Subcutaneous abdominal adipose tissue (tissue), 5 donors: ENCODE results near the gene NCKAP5L.
"Not testable (repeated sequence)": the region's sequence is repeated elsewhere in the genome, so short reads cannot be mapped to it uniquely, and the experiment has no call there.

Experiments
- H3K27ac ChIP-seq: one replicate; pipeline ENCODE4 v1.7.0; 2013; ENCODE audit warnings: low read depth, mild to moderate bottlenecking, inconsistent platforms, low read length, moderate library complexity
- H3K27me3 ChIP-seq, 5 donors: one replicate each; pipeline ENCODE4 v1.7.0; 2013; ENCODE audit warnings: low read length in 5 of 5, inconsistent platforms in 1 of 5; ENCODE audit not compliant: control insufficient read depth in 5 of 5, insufficient read depth in 4 of 5
- H3K36me3 ChIP-seq, 5 donors: one replicate each; pipeline ENCODE4 v1.7.0; 2013; ENCODE audit warnings: low read length in 5 of 5; ENCODE audit not compliant: control insufficient read depth in 5 of 5, insufficient read depth in 5 of 5
- H3K4me1 ChIP-seq, 5 donors: one replicate each; pipeline ENCODE4 v1.7.0; 2013; ENCODE audit warnings: low read length in 5 of 5, mild to moderate bottlenecking in 3 of 5, moderate library complexity in 1 of 5; ENCODE audit not compliant: control insufficient read depth in 5 of 5, insufficient read depth in 5 of 5
- H3K4me3 ChIP-seq, 5 donors: one replicate each; pipeline ENCODE4 v1.7.0; 2013; ENCODE audit warnings: low read length in 5 of 5, low read depth in 1 of 5
- H3K9ac ChIP-seq, 5 donors: one replicate each; pipeline ENCODE4 v1.7.0; 2013; ENCODE audit warnings: low read length in 5 of 5, mild to moderate bottlenecking in 4 of 5, moderate library complexity in 3 of 5
- H3K9me3 ChIP-seq, 5 donors: one replicate each; pipeline ENCODE4 v1.7.0; 2013; ENCODE audit warnings: low read length in 5 of 5; ENCODE audit not compliant: control insufficient read depth in 5 of 5
- donor health status: healthy.
- donor health status: healthy.
- donor health status: healthy.
- donor health status: healthy.
- donor health status: healthy.

NCKAP5L gene

DNA sequence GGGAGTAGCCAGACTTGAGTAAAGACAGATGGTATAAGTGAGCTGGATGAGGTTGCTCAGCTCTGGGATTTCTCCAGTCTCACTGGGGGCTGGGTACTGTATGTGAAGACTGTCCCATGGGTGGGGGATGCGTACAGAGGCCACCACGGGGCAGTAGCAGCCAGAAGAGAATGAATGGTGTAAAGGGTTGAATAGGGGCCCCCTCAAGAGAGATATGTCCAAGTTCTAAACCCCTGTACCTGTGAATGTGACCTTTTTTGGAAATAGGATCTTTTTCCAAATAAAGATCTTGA lies 36.5 kb upstream of the NCKAP5L start:
- Histone ChIP-seq H3K4me1 (peaks cover 4 to 29% (median 27%) of the 10 kb centered on the region in 5 donors), H3K4me3 (no peak overlapping the region), H3K9ac (no peak overlapping the region), H3K36me3 (no peaks in the 10 kb centered on the region), H3K27ac (no peak overlapping the region), H3K27me3 (peaks cover 0 to 8% (median 0%) of the 10 kb centered on the region in 5 donors), H3K9me3 (no peaks in the 10 kb centered on the region)

DNA sequence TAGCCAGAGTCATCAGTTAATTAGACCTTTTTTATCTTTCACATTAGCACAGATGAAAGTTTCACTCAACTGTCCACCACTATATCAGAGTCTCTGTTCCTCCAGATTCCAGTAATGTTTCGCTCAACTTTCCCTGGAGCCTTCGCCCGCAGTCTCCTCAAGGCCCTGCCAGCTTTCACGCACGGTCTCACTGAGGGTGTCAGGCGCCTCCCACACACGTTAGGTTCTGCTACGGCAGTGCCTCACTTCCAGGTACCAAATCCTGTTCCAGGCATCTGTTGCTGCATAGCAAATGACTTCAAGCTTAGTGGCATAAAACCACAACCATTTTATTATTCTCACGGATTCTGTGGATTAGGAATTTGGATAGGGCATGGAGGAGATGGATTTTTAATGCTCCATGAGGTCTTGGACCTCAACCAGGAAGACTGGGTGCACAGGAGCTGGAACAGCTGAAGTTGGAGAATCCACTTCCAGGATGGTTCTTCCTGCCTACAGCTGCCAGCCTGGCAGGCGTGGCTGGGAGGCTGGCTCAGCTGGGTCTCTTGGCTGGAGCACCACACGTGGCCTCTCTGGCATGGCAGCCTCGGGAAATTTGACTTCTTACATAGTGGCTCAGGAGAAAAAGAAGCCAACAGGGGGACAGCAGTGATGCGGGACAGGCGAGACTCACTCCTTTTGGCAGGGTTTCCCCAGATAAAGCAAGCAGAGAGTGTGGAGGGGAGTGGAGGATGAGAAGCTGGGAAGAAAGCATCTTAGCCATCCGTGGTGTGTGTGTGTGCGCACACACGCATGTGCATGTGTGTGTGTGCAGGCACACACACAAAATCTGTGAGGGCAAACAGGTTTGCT lies 36.0 kb upstream of the NCKAP5L start:
- Histone ChIP-seq H3K4me3 (no peak overlapping the region), H3K36me3 (no peaks in the 10 kb centered on the region), H3K9ac (no peak overlapping the region), H3K9me3 (no peaks in the 10 kb centered on the region), H3K4me1 (peaks cover 4 to 23% (median 21%) of the 10 kb centered on the region in 5 donors), H3K27ac (no peak overlapping the region), H3K27me3 (peaks cover 0 to 8% (median 0%) of the 10 kb centered on the region in 5 donors)

DNA sequence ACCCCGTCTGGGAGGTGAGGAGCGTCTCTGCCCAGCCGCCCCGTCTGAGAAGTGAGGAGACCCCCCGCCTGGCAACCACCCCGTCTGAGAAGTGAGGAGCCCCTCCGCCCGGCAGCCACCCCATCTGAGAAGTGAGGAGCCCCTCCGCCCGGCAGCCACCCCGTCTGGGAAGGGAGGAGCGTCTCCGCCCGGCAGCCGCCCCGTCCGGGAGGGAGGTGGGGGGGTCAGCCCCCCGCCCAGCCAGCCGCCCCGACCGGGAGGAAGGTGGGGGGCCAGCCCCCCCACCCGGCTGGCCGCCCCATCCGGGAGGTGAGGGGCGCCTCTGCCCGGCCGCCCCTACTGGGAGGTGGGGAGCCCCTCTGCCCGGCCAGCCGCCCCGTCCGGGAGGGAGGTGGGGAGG lies 32.7 kb upstream of the NCKAP5L start:
- H3K4me1 ChIP-seq, H3K27ac ChIP-seq, H3K4me3 ChIP-seq, H3K36me3 ChIP-seq, H3K9ac ChIP-seq, H3K27me3 ChIP-seq, H3K9me3 ChIP-seq: not testable (repeated sequence)

DNA sequence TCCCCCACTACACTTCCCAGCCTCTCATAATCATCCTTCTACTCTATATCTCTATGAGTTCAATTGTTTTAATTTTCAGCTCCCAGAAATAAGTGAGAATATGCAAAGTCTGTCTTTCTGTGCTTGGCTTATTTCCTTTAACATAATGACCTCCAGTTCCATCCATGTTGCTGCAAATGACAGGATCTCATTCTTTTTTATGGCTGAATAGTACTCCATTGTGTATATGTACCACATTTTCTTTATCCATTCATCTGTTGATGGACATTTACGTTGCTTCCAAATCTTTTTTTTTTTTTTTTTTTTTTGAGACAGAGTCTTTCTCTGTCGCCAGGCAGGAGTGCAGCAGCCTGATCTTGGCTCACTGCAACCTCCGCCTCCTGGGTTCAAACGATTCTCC lies 27.7 kb upstream of the NCKAP5L start:
- H3K27ac ChIP-seq, H3K27me3 ChIP-seq, H3K4me1 ChIP-seq, H3K9me3 ChIP-seq, H3K36me3 ChIP-seq, H3K4me3 ChIP-seq, H3K9ac ChIP-seq: not testable (repeated sequence)

DNA sequence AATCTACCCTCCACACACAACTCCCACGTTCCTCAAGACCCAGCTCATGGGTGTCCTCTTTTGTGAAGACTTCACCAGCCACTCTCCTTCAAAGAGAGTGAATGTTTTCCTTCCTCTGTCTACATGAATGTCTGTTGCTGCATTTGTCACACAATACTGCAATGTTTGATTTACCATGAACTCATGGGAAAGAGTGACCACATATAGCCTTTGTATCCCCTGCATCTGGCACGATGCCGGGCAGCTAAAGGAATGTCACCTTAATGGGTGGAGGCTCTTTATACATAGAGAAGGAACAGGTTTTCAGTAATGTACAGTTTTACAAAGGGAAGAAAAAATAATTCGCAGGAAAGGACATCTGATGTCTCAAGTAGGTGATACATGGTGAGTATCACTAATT lies 26.8 kb upstream of the NCKAP5L start:
- peaks cover 0 to 4% (median 0%) of the 10 kb centered on the region in 5 donors for H3K27me3 ChIP-seq
- no peak overlapping the region for H3K27ac ChIP-seq
- no peaks in the 10 kb centered on the region for H3K4me1 ChIP-seq
- no peak overlapping the region for H3K9ac ChIP-seq
- H3K9me3 ChIP-seq: no peaks in the 10 kb centered on the region
- H3K36me3 ChIP-seq: no peaks in the 10 kb centered on the region
- H3K4me3 ChIP-seq: no peak overlapping the region

DNA sequence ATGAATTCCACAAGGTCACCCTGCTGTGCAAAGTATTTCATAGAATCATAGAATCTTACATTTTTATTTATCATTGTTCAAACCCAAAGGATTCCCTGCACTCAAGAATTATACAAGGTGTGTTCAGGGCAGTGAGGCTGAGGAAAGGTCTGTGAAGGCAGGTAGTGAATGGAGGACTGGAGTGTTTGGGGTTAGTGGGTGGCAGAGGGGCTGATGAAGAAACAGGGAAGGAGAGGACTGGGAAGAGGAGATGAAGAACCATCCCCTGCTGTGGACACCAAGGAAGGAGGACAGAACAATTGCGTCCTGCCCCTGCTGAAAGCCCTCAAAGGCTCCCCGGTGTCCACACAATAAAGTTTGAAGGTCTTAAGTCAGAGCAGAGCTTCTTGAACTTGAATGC lies 25.5 kb upstream of the NCKAP5L start:
- Histone ChIP-seq H3K4me3 (no peak overlapping the region), H3K27ac (no peak overlapping the region), H3K36me3 (no peaks in the 10 kb centered on the region), H3K4me1 (no peaks in the 10 kb centered on the region), H3K9ac (no peak overlapping the region), H3K9me3 (peaks cover 0 to 3% (median 0%) of the 10 kb centered on the region in 5 donors), H3K27me3 (peaks cover 0 to 9% (median 3%) of the 10 kb centered on the region in 5 donors)

DNA sequence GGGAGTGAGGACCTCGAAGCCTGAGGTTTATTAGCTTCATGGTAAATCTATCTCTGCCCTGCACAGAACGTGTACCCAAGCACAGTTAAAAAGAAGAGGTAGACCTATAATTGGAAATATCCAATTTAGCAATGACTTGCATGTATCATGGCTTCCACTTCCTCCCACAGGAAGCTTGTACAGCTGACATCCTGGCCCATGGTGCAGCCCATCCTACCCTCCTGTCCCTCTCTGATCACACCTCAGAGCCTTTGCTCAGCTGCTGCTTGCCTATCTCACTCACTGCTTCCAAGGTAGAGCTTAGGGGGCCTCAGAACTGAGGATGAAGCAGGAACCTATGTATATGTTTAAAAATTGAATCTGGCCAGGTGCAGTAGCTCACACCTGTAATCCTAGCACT lies 18.9 kb upstream of the NCKAP5L start:
- H3K9me3 ChIP-seq: peaks cover 0 to 3% (median 0%) of the 10 kb centered on the region in 5 donors

DNA sequence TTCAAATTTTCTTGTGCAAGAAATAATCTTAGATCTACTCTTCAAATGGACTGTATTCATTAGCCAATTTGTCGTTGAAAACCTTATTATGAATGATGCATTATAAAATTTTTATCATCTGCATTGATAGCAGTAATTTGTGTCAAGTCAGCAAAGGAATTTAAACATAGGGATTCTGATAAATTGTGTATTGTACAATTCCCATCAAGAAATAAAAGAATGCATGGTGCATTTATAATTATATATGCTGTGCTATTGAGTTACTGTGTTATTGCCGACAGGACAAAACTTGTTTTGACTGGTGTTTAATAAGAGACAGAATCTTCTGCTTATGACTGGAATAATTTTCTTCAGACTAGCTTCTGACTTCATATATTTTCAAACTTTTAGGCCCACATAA lies 17.8 kb upstream of the NCKAP5L start:
- Histone ChIP-seq H3K9me3 (peaks cover 0 to 3% (median 0%) of the 10 kb centered on the region in 5 donors), H3K27me3 (peaks cover 0 to 16% (median 10%) of the 10 kb centered on the region in 5 donors), H3K36me3 (no peaks in the 10 kb centered on the region), H3K4me3 (no peak overlapping the region), H3K27ac (no peak overlapping the region), H3K4me1 (peaks cover 0 to 20% (median 18%) of the 10 kb centered on the region in 5 donors), H3K9ac (no peak overlapping the region)

More for the DNA sequence above, 18.9 kb upstream of the NCKAP5L start:
- H3K36me3 ChIP-seq: no peaks in the 10 kb centered on the region
- no peak overlapping the region for H3K9ac ChIP-seq
- H3K27me3 ChIP-seq: peaks cover 0 to 16% (median 10%) of the 10 kb centered on the region in 5 donors
- no peak overlapping the region for H3K27ac ChIP-seq
- no peak overlapping the region for H3K4me3 ChIP-seq
- H3K4me1 ChIP-seq: peaks cover 0 to 13% (median 10%) of the 10 kb centered on the region in 5 donors

DNA sequence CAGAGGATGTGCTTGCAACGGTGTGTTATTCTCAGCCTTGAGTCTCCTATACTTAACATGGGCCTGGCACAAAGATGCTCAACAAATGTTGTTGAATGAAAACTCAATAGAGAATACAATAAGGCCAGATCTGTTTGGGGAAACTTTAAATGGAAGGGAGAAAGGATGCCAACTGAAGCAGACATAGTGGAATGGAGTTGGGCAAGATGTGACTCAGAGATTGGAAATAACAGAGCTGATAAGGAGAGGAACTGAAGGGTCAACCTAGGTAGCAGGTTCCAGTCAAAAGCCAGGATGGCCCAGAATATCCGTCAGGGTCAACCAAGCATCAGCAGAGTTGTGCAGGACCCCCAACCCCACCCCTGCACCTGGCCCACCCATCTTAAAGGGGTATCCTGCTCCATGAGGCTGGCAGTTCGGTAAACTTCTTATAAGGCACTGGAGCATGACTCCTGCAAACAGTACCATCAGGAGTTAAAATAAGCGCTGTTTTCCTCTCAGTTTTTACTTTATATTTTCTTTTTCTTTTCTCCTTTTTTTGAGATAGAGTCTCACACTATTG lies 15.7 kb upstream of the NCKAP5L start:
- H3K27me3 ChIP-seq: peaks cover 0 to 10% (median 8%) of the 10 kb centered on the region in 5 donors
- H3K4me3 ChIP-seq: no peak overlapping the region
- peaks cover 0 to 20% (median 18%) of the 10 kb centered on the region in 5 donors for H3K4me1 ChIP-seq
- H3K27ac ChIP-seq: no peak overlapping the region
- no peaks in the 10 kb centered on the region for H3K36me3 ChIP-seq
- no peaks in the 10 kb centered on the region for H3K9me3 ChIP-seq
- H3K9ac ChIP-seq: no peak overlapping the region

DNA sequence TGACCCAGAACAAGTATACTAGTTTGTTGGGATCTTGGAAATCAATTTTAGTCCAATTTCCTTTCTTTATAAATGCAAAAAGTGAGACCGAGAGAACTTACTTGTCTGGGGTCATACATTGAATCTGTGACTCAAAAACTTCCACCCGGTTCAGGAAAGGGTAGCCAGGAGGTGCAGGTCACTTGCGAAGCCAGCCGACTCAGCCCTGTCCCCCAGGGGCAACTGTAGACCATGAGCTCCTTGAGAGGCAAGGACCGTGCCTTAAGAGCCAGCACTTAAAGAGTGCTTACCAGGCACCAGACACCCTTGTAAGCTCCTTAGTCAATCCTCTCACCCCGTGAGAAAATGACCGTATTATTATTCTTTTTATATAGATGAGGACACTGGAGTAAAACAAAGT lies 15.2 kb upstream of the NCKAP5L start:
- peaks cover 0 to 8% (median 6%) of the 10 kb centered on the region in 5 donors for H3K27me3 ChIP-seq
- peak overlapping the region; percentile 96 for H3K27ac ChIP-seq
- peak overlapping the region; percentile 73 to 92 (median 83) for H3K4me3 ChIP-seq
- H3K36me3 ChIP-seq: peaks cover 0 to 2% (median 0%) of the 10 kb centered on the region in 5 donors
- peak overlapping the region in 4 of 5 donors; percentile 53 to 90 (median 86) for H3K9ac ChIP-seq
- H3K9me3 ChIP-seq: no peaks in the 10 kb centered on the region
- H3K4me1 ChIP-seq: peaks cover 0 to 20% (median 18%) of the 10 kb centered on the region in 5 donors
